ENCODE data around the gene DUSP12. TPM values are rescaled to one million over a fixed set of nuclear protein-coding genes. Genes with fewer than 3 reads are reported as not detected.
"Not testable (repeated sequence)": the region's sequence is repeated elsewhere in the genome, so short reads cannot be mapped to it uniquely, and the experiment has no call there.

The DUSP12 gene
- total RNA-seq, 1 experiment from 2014 or later, result 28.0 TPM

GRCh38 chr1:161768986-161769672, 19.5 kb downstream of the DUSP12 start:
- H3K23ac ChIP-seq (ENCODE audit: insufficient read length, low read depth, low read length), result no peak overlapping the region
- H3K23me2 ChIP-seq (ENCODE audit: insufficient read length, low read depth, low read length, poor library complexity, severe bottlenecking), result peaks cover 8% of the 10 kb centered on the region
- H2BK5ac ChIP-seq (ENCODE audit: insufficient read length, low read length), result no peak overlapping the region
- H3K4ac ChIP-seq (ENCODE audit: low read depth, low read length), result no peak overlapping the region
- H3K18ac ChIP-seq (ENCODE audit: insufficient read length, low read depth, low read length), result no peak overlapping the region
- no peaks in the 10 kb centered on the region for H3K27me3 ChIP-seq (ENCODE audit: insufficient read depth, low read length)
- no peak overlapping the region for H2BK12ac ChIP-seq (ENCODE audit: insufficient read length, low read depth, low read length)
- no peak overlapping the region for H3K56ac ChIP-seq (ENCODE audit: insufficient read length, low read depth, low read length)
- Mint-ChIP-seq H3K4me1 (peaks cover 8 to 11% of the 10 kb centered on the region in 2 experiments; a peak in 3 of 4 replicates), H3K27me3 (ENCODE audit: low read depth) (peaks cover 3% of the 10 kb centered on the region), H3K9me3 (no peaks in the 10 kb centered on the region; a peak in 1 of 5 replicates), H3K27ac (no peak overlapping the region), H3K4me3 (no peak overlapping the region), H3K36me3 (ENCODE audit: insufficient read depth in 1 of 3, low read depth in 3 of 3) (no peaks in the 10 kb centered on the region)
- H4K20me1 ChIP-seq (ENCODE audit: control insufficient read depth, insufficient read depth, insufficient read length), result no peaks in the 10 kb centered on the region
- no peak overlapping the region for H4K5ac ChIP-seq (ENCODE audit: insufficient read length, low read depth, low read length)
- H2BK120ac ChIP-seq (ENCODE audit: low read depth, low read length, poor library complexity, severe bottlenecking), result no peak overlapping the region
- no peaks in the 10 kb centered on the region for H3K79me1 ChIP-seq (ENCODE audit: insufficient read depth, low read depth, low read length, poor library complexity, severe bottlenecking)
- H3K79me2 ChIP-seq (ENCODE audit: insufficient read depth, low read length), result no peaks in the 10 kb centered on the region; the same call in 1 of the 2 replicates
- H3K4me2 ChIP-seq (ENCODE audit: insufficient read depth, insufficient read length, low read length), result no peak overlapping the region
- no peak overlapping the region for H2BK20ac ChIP-seq (ENCODE audit: low read depth, low read length, poor library complexity, severe bottlenecking)
- no peak for TF ChIP-seq CTCF (conservative IDR thresholded peaks at IDR 0.05)
- no peak for DNase-seq
- H2AFZ ChIP-seq (ENCODE audit: low read length), result no peak overlapping the region
- H3K9ac ChIP-seq (ENCODE audit: extremely low read depth, insufficient read length, low read length), result no peak overlapping the region
- no peaks in the 10 kb centered on the region for H3K9me3 ChIP-seq (ENCODE audit: control insufficient read depth, low read depth, low read length)
- H2BK15ac ChIP-seq (ENCODE audit: low read depth, low read length), result no peak overlapping the region
- no peak overlapping the region for H4K91ac ChIP-seq (ENCODE audit: insufficient read length, low read depth, low read length)
- H3K14ac ChIP-seq (ENCODE audit: insufficient read depth, low read length), result no peak overlapping the region
- no peak overlapping the region for H3T11ph ChIP-seq (ENCODE audit: low read length)
- no peaks in the 10 kb centered on the region; the same call in 1 of the 2 replicates for H3K4me1 ChIP-seq (ENCODE audit: insufficient read depth, low read length)
- no peak overlapping the region for H2AK5ac ChIP-seq (ENCODE audit: insufficient read length, low read length)
- H4K8ac ChIP-seq (replicated peaks; ENCODE audit: insufficient read length, low read depth, low read length), result no peak overlapping the region
- no peak overlapping the region for H3K27ac ChIP-seq (ENCODE audit: insufficient read length, low read depth, low read length)

GRCh38 chr1:161769673-161770045, 20.1 kb downstream of the DUSP12 start:
- not testable (repeated sequence) for H2AFZ ChIP-seq (ENCODE audit: low read length); H3K4me3 Mint-ChIP-seq; H3K27ac Mint-ChIP-seq; H3K27ac ChIP-seq (ENCODE audit: insufficient read length, low read depth, low read length); H3K23ac ChIP-seq (ENCODE audit: insufficient read length, low read depth, low read length); H4K8ac ChIP-seq (replicated peaks; ENCODE audit: insufficient read length, low read depth, low read length); H2BK5ac ChIP-seq (ENCODE audit: insufficient read length, low read length); H3K4me1 ChIP-seq (ENCODE audit: insufficient read depth, low read length); H2BK15ac ChIP-seq (ENCODE audit: low read depth, low read length); H3K9ac ChIP-seq (ENCODE audit: extremely low read depth, insufficient read length, low read length); H3K36me3 Mint-ChIP-seq (ENCODE audit: insufficient read depth in 1 of 3, low read depth in 3 of 3); H2BK20ac ChIP-seq (ENCODE audit: low read depth, low read length, poor library complexity, severe bottlenecking); H4K20me1 ChIP-seq (ENCODE audit: control insufficient read depth, insufficient read depth, insufficient read length); DNase-seq; H2BK120ac ChIP-seq (ENCODE audit: low read depth, low read length, poor library complexity, severe bottlenecking); H3K14ac ChIP-seq (ENCODE audit: insufficient read depth, low read length); H3K4me2 ChIP-seq (ENCODE audit: insufficient read depth, insufficient read length, low read length); H2BK12ac ChIP-seq (ENCODE audit: insufficient read length, low read depth, low read length); H2AK5ac ChIP-seq (ENCODE audit: insufficient read length, low read length); H3K4ac ChIP-seq (ENCODE audit: low read depth, low read length); H3K27me3 ChIP-seq (ENCODE audit: insufficient read depth, low read length); H3K18ac ChIP-seq (ENCODE audit: insufficient read length, low read depth, low read length); H3K9me3 Mint-ChIP-seq; H3K56ac ChIP-seq (ENCODE audit: insufficient read length, low read depth, low read length); H3K27me3 Mint-ChIP-seq (ENCODE audit: low read depth); H4K91ac ChIP-seq (ENCODE audit: insufficient read length, low read depth, low read length); H4K5ac ChIP-seq (ENCODE audit: insufficient read length, low read depth, low read length); H3K79me2 ChIP-seq (ENCODE audit: insufficient read depth, low read length); H3K23me2 ChIP-seq (ENCODE audit: insufficient read length, low read depth, low read length, poor library complexity, severe bottlenecking); H3K79me1 ChIP-seq (ENCODE audit: insufficient read depth, low read depth, low read length, poor library complexity, severe bottlenecking); H3T11ph ChIP-seq (ENCODE audit: low read length); H3K9me3 ChIP-seq (ENCODE audit: control insufficient read depth, low read depth, low read length)
- H3K4me1 Mint-ChIP-seq, result peaks cover 8 to 11% of the 10 kb centered on the region in 2 experiments; a peak in 3 of 4 replicates
- WGBS (ENCODE audit: extremely low coverage, insufficient read length, low lambda C conversion rate), result no CpG with 5 or more reads among the region's 5 CpGs
